Mucosa of descending colon (tissue), 3 donors: ENCODE measurements around the gene RNASET2. TPM values are rescaled to one million over a fixed set of nuclear protein-coding genes. Genes with fewer than 3 reads are reported as not detected.

ENCODE experiments used
- ATAC-seq: fragments of 200-7000 bp; cut with Tn5 transposase; one replicate; pipeline ENCODE4 v1.9.1; 2020; ENCODE audit warnings: mild to moderate bottlenecking, moderate library complexity
- DNase-seq, 3 donors: peaks; one replicate each; pipeline ENCODE4 v3.0.0-alpha.2; 2020
- H3K36me3 ChIP-seq: fragments of 200-600 bp; one replicate; pipeline ENCODE4 v1.8.0; 2021; ENCODE audit warnings: low read depth, mild to moderate bottlenecking
- H3K4me1 ChIP-seq: fragments of 200-600 bp; one replicate; pipeline ENCODE4 v1.8.0; 2021; ENCODE audit warnings: low read depth, mild to moderate bottlenecking
- H3K4me3 ChIP-seq: fragments of 200-600 bp; one replicate; pipeline ENCODE4 v1.8.0; 2021; ENCODE audit warnings: mild to moderate bottlenecking
- H3K9me3 ChIP-seq: fragments of 200-600 bp; one replicate; pipeline ENCODE4 v1.8.0; 2021; ENCODE audit warnings: mild to moderate bottlenecking
- CTCF ChIP-seq: fragments of 200-600 bp; IDR thresholded peaks from one replicate; pipeline ENCODE4 v1.8.0; 2022; ENCODE audit warnings: antibody characterized with exemption, mild to moderate bottlenecking
- intact Hi-C, 2 donors: fragments of 100-400 bp; cut with DNase I in 1 of 2; cut with micrococcal nuclease in 1 of 2; formaldehyde crosslinking; loops; one replicate each; pipeline versions ENCODE4 v1.11.0 to v1.11.1; 2022; cut with DNase I, micrococcal nuclease
- total RNA-seq, 3 donors: library from RNA; stranded (reverse); fragmentation: NEBNext Ultra II Directional in 2 of 3; extraction: Animal tissue kit (Norgen Biotek cat#: 25700) in 2 of 3; gene quantifications; one replicate each; pipeline versions ENCODE4 v1.2.1 to v1.2.4, GENCODE V29; 2021 to 2023
- donor health status: DM: no; HTN: no; CAD: no; lungs with moderate emphysema.
- donor health status: DM: no; HTN: no; CAD: no.
- donor health status: DM: no; HTN: yes; CAD: no.

The RNASET2 gene
- total RNA-seq, 3 donors from 2014 or later = 60.1 to 127 (median 109) TPM

DNA sequence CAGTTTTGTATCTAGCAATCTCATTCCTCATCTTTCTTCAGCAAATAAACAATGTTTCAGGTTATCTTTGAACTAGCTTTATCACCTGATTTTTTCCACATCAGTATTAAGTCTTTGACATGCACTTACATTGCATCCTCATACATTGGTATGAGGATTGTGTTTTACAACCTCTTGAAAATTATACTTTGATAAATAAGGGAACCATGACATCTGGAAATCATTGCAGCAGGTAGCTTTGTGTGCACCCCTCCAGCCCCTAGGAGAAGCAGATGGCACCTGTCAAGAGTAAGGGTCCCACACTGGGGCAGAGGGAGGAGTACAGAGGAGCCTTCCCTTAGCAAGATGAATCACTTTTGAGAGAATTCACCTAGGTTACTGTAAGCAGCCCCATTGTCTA lies 13.7 kb upstream of the RNASET2 start:
- DNase-seq (no peak), ATAC-seq (no peak)
- Histone ChIP-seq H3K36me3 (no peaks in the 10 kb centered on the region), H3K4me3 (no peak overlapping the region), H3K4me1 (no peaks in the 10 kb centered on the region), H3K9me3 (no peaks in the 10 kb centered on the region)
- no peak for TF ChIP-seq CTCF
- intact Hi-C loops = no loop called here

DNA sequence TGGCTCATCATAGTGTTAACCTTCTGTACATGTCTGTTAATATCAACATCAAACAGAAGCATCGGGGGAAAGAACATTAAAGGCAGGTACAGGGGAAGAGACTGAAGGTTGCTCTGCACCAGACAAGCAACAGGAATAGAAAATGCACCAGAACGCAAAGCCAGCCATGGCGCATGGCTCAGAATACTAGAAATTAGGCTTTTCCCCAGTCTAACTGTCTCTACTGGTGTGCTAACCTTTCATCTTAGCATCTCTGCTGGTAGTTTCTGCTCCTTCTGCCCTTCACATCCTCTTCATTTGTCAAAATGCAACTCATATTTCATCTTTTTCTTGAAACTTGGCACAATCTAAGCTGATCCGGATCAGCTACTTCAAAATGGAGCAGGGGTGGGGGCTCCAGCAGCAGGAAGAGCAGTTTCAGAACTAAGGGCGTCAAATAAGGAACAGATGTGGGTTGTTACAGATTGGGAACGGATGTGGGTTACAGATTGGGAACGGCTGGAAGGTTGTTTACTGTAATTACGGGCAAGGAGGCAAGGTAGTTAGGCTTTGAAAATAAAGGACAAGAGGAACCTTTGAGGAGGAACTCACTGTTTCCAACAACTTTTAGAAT lies 13.1 kb upstream of the RNASET2 start:
- intact Hi-C loops = no loop called here
- no peaks in the 10 kb centered on the region for H3K9me3 ChIP-seq
- no peaks in the 10 kb centered on the region for H3K36me3 ChIP-seq
- no peaks in the 10 kb centered on the region for H3K4me1 ChIP-seq
- peak; percentile 34 for ATAC-seq
- no peak overlapping the region for H3K4me3 ChIP-seq
- TF ChIP-seq CTCF = no peak
- no peak for DNase-seq

DNA sequence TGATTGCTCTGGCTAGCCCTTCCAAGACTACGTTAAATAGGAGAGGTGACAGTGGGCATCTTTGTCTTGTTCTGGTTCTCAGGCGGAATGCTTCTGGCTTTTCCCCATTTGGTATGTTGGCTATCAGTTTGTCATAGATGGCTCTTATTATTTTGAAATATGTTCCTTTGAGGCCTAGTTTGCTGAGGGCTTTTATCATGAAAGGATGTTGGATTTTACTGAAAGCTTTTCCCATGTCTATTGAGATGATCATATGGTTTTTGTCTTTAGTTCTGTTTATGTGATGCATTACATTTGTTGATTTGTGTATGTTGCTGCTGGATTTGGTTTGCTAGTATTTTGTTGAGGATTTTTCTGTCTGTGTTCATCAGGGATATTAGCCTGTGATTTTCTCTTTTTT lies 9.9 kb upstream of the RNASET2 start:
- ATAC-seq = no peak
- no peak for TF ChIP-seq CTCF
- Histone ChIP-seq H3K4me3 (no peak overlapping the region), H3K4me1 (no peaks in the 10 kb centered on the region), H3K36me3 (no peaks in the 10 kb centered on the region), H3K9me3 (no peaks in the 10 kb centered on the region)
- DNase-seq = no peak
- intact Hi-C loops = no loop called here

DNA sequence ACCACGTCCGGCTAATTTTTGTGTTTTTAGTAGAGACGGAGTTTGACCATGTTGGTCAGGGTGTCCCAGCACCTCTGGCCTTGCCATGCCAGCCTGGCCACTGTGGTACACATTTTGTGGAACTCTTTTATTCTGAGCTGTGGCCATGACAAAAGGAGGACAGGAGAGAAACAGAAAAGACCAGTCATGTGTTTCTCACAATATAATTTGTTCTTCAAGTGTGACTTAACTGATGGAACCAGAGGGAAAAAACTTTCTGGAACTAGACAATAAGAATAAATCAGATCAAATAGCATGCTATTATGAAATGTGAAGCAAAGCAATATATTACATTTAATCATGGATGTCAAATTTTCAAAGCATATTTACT lies 4.2 kb upstream of the RNASET2 start:
- ATAC-seq (no peak), DNase-seq (no peak)
- peaks cover 6% of the 10 kb centered on the region for H3K4me1 ChIP-seq
- H3K9me3 ChIP-seq = no peaks in the 10 kb centered on the region
- TF ChIP-seq CTCF = no peak
- H3K36me3 ChIP-seq = no peaks in the 10 kb centered on the region
- no peak overlapping the region for H3K4me3 ChIP-seq
- intact Hi-C loops = no loop called here

- no peak for ATAC-seq
- Histone ChIP-seq H3K9me3 (no peaks in the 10 kb centered on the region), H3K4me1 (peaks cover 6% of the 10 kb centered on the region), H3K4me3 (no peak overlapping the region), H3K36me3 (no peaks in the 10 kb centered on the region)
- no peak for TF ChIP-seq CTCF
- no peak for DNase-seq
- intact Hi-C loops = no loop called here
These were observed 3.7 kb upstream of the RNASET2 start for GRCh38 chr6:166959911-166960608.
